ENCODE measurements around the gene MYLK2. TPM values are rescaled to one million over a fixed set of nuclear protein-coding genes. Genes with fewer than 3 reads are reported as not detected.

The MYLK2 gene
- total and polyA plus RNA-seq, 10 of the 15 experiments (the other 5 are each of a cell fraction or from before 2014, with no cell fraction given), result 0.04 to 0.67 (median 0.18) TPM; not detected in 1

DNA sequence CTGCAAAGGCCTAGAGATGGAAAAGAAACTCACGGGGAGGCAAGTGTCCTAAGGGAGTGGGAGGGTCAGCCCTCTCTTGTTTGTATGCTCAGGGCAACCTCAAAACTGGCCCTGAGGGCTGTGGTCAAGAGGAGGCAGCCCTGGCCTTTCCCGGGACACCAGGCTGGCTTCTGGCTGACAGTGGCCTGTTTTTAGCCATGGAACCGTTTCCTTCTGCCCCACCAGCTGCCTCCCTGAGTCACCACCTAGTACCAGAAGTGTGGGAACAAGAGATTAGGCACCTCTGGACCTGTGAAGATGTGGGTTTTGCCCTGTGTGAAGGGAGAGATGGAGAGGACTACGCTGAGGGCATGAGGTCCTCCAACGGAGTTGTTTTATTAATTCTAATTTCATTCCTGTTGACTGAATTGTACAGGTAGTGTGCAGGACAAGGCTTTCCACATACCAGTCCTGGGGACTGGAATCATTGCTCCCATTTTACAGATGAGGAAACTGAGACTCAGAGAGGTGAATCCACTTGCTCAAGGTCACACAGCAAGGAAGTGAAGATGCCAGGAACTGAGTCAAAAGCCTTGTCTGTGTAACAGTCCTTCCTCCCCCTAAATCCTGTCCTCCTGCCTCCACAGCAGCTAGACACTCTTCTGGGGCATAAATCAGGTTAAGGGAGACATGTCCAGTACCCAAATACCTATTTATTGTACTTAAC is 20.8 kb downstream of the MYLK2 start (continued):
- TF ChIP-seq CTCF (IDR thresholded peaks at IDR 0.05 in 2 of 3, conservative IDR thresholded peaks at IDR 0.05 in 1 of 3; ENCODE audit: control insufficient read depth in 2 of 3, extremely low read depth in 1 of 3, insufficient read depth in 1 of 3, low read depth in 3 of 3, low read length in 3 of 3), result no peak

DNA sequence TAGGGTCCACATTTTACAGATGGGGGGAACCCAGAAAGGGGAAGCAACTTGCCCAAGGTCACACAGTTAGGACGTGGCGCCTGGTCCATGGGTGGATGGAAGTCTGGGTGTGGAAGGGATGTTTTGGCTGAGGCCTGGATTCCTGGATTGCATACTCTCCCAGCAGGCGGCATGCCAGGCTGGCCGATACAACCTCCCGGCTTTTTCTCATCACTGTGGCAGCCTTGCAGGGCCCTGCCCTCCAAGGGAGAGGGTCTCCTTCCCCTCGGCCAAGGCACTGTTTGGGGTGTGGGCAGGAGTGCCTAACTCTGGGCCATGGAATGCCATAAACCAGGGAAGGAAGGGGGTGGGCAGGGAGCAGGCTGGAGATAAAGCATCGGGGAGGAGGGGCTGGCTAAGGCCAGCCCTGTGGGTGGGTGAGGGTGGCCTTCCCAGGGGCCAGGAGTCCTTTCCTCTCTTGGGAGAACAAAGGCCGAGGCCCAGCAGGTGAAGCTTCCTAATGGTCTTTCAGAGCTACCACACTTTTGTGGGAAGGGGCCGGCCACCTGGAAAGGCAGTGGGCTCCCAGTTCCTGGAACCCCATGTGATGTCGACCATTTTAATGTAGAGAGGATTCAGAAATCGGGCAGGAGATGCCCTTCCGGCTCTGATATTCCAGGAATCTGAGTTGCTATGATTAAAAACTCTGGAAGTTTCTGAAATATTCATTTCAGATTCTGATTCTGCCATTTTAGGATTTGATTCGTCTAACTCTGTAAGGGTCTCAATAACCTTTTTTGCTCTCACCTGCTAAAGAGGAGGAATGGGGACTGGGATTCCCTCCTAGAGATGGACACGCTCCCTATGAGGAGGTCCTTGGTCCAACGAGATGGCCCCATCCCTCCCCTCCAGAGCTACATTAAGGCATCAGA is 22.0 kb downstream of the MYLK2 start:
- Histone ChIP-seq H3K36me3 (ENCODE audit: control insufficient read depth in 2 of 2, insufficient read depth in 2 of 2, low read length in 1 of 2) (no peaks in the 10 kb centered on the region), H3K9me3 (replicated peaks; ENCODE audit: control insufficient read depth, insufficient read depth, low read length) (no peaks in the 10 kb centered on the region), H3K79me2 (ENCODE audit: control insufficient read depth, insufficient read depth, low read length) (no peaks in the 10 kb centered on the region), H2AFZ (ENCODE audit: control insufficient read depth, low read depth, low read length) (no peak overlapping the region), H3K27me3 (replicated peaks in 1 of 2; ENCODE audit: control insufficient read depth in 2 of 2, insufficient read depth in 2 of 2, low read length in 1 of 2) (no peaks in the 10 kb centered on the region), H3K4me3 (no peak overlapping the region), H3K4me1 (ENCODE audit: control insufficient read depth, insufficient read depth, low read length) (peaks cover 10% of the 10 kb centered on the region), H3K4me2 (ENCODE audit: control insufficient read depth, insufficient read depth) (no peak overlapping the region), H3K9ac (ENCODE audit: control insufficient read depth, insufficient read depth, low read length) (no peak overlapping the region), H3K27ac (ENCODE audit: control insufficient read depth, insufficient read depth) (no peak overlapping the region), H4K20me1 (ENCODE audit: control insufficient read depth, insufficient read depth) (no peaks in the 10 kb centered on the region)
- RAD21 ChIA-PET (ENCODE audit: unreplicated experiment), result no interaction called here
- ATAC-seq (no peak), DNase-seq (ENCODE audit: low read depth, low spot score) (no peak), FAIRE-seq (no peak)
- in situ Hi-C loops (cut with MboI) (no loop called here), intact Hi-C loops (cut with micrococcal nuclease; ENCODE audit: unreplicated experiment) (no loop called here)
- CTCF ChIA-PET, result interaction anchor here (0.6 kb wide), 2 partner anchors 21 to 988 kb away, joined by 3 to 4 read pairs; no protein-coding TSS in a partner anchor
- BruUV-seq (replicated peaks), result no TSS peak
- SMC1A ChIA-PET (ENCODE audit: uncharacterized antibody, unreplicated experiment), result no interaction called here
- WGBS (ENCODE audit: insufficient coverage, insufficient replicate concordance, low lambda C conversion rate, missing lambda C conversion rate), result 32% methylated on average over 15 of the region's 15 CpGs
- POLR2A ChIA-PET, result no interaction called here
- TF ChIP-seq ELK1 (IDR thresholded peaks at IDR 0.05; ENCODE audit: low read depth, low read length), result no peak
- TF ChIP-seq HDAC2 (IDR thresholded peaks at IDR 0.05), result no peak
- no peak for TF ChIP-seq NR2C1 (IDR thresholded peaks at IDR 0.05)
- no peak for TF ChIP-seq RELA (IDR thresholded peaks at IDR 0.05; ENCODE audit: borderline replicate concordance, partially characterized antibody)
- TF ChIP-seq PAX5 (IDR thresholded peaks at IDR 0.05; ENCODE audit: borderline replicate concordance, low read depth, low read length), result no peak
- no peak for TF ChIP-seq STAT3 (IDR thresholded peaks at IDR 0.05; ENCODE audit: low read depth, low read length)
- no peak for TF ChIP-seq CHD1 (IDR thresholded peaks at IDR 0.05; ENCODE audit: low read depth, low read length)
- TF ChIP-seq, protein P1, sequence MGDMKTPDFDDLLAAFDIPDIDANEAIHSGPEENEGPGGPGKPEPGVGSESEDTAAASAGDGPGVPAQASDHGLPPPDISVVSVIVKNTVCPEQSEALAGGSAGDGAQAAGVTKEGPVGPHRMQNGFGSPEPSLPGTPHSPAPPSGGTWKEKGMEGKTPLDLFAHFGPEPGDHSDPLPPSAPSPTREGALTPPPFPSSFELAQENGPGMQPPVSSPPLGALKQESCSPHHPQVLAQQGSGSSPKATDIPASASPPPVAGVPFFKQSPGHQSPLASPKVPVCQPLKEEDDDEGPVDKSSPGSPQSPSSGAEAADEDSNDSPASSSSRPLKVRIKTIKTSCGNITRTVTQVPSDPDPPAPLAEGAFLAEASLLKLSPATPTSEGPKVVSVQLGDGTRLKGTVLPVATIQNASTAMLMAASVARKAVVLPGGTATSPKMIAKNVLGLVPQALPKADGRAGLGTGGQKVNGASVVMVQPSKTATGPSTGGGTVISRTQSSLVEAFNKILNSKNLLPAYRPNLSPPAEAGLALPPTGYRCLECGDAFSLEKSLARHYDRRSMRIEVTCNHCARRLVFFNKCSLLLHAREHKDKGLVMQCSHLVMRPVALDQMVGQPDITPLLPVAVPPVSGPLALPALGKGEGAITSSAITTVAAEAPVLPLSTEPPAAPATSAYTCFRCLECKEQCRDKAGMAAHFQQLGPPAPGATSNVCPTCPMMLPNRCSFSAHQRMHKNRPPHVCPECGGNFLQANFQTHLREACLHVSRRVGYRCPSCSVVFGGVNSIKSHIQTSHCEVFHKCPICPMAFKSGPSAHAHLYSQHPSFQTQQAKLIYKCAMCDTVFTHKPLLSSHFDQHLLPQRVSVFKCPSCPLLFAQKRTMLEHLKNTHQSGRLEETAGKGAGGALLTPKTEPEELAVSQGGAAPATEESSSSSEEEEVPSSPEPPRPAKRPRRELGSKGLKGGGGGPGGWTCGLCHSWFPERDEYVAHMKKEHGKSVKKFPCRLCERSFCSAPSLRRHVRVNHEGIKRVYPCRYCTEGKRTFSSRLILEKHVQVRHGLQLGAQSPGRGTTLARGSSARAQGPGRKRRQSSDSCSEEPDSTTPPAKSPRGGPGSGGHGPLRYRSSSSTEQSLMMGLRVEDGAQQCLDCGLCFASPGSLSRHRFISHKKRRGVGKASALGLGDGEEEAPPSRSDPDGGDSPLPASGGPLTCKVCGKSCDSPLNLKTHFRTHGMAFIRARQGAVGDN (IDR thresholded peaks at IDR 0.05), result no peak
- no peak for TF ChIP-seq MTA3 (IDR thresholded peaks at IDR 0.05; ENCODE audit: borderline replicate concordance, low read length)
- no peak for TF ChIP-seq NFYB (IDR thresholded peaks at IDR 0.05; ENCODE audit: insufficient read depth, low read depth, low read length)
- no peak for TF ChIP-seq EP300 (IDR thresholded peaks at IDR 0.05; ENCODE audit: borderline replicate concordance in 1 of 2, control insufficient read depth in 1 of 2, low read depth in 2 of 2, low read length in 2 of 2)

Data from GM12878 (cell line).